HEK293 (cell line): ENCODE data around the gene CEP112.

Experiments
- KLF9 ChIP-seq: fragments of 450-650 bp; formaldehyde crosslinking; IDR thresholded peaks from 2 replicates; pipeline ENCODE4 v1.5.1; 2016; ENCODE audit warnings: missing biosample characterization, missing genetic modification characterization, low read depth
- PBX3 ChIP-seq: sonication (generic); formaldehyde crosslinking; IDR thresholded peaks from 2 replicates; pipeline ENCODE4 v1.8.1; 2022; ENCODE audit warnings: mild to moderate bottlenecking, moderate library complexity, missing genetic modification reagents
- YY1 ChIP-seq: fragments of 450-650 bp; formaldehyde crosslinking; IDR thresholded peaks from 2 replicates; pipeline ENCODE4 v1.5.1; 2018; ENCODE audit warnings: missing biosample characterization, missing genetic modification characterization
- ZBTB21 ChIP-seq: fragments of 450-650 bp; formaldehyde crosslinking; IDR thresholded peaks from 2 replicates; pipeline ENCODE4 v1.5.1; 2017; ENCODE audit warnings: missing biosample characterization, missing genetic modification characterization
- ZBTB7A ChIP-seq: fragments of 450-650 bp; formaldehyde crosslinking; IDR thresholded peaks from 2 replicates; pipeline ENCODE4 v1.5.1; 2016; ENCODE audit warnings: low read depth, missing biosample characterization, missing genetic modification characterization
- ZFP37 ChIP-seq: fragments of 450-650 bp; formaldehyde crosslinking; IDR thresholded peaks from 2 replicates; pipeline ENCODE4 v1.5.1; 2016; ENCODE audit warnings: missing biosample characterization, missing genetic modification characterization
- ZNF174 ChIP-seq: fragments of 450-650 bp; formaldehyde crosslinking; IDR thresholded peaks from 2 replicates; pipeline ENCODE4 v1.5.0; 2017; ENCODE audit warnings: missing biosample characterization, mild to moderate bottlenecking, missing genetic modification characterization
- TF ChIP-seq, protein P1 (sequence below): fragments of 450-650 bp; formaldehyde crosslinking; IDR thresholded peaks from 2 replicates; pipeline ENCODE4 v1.5.1; 2016; ENCODE audit warnings: missing biosample characterization, missing genetic modification characterization
- TF ChIP-seq, protein P2 (sequence below): fragments of 450-650 bp; formaldehyde crosslinking; IDR thresholded peaks from 2 replicates; pipeline ENCODE4 v1.5.1; 2016; ENCODE audit warnings: missing biosample characterization, missing genetic modification characterization
- TF ChIP-seq, protein P3 (sequence below): fragments of 450-650 bp; formaldehyde crosslinking; IDR thresholded peaks from 2 replicates; pipeline ENCODE4 v1.5.1; 2016; ENCODE audit warnings: missing biosample characterization, missing genetic modification characterization

GRCh38 chr17:65618516-65618915 is 573.4 kb downstream of the CEP112 start:
- TF ChIP-seq ZBTB7A (no peak), PBX3 (no peak), ZNF174 (tag by site-specific recombination) (no peak), ZFP37 (tag by site-specific recombination) (no peak), ZBTB21 (tag by site-specific recombination) (no peak), KLF9 (tag by site-specific recombination) (no peak), YY1 (tag by site-specific recombination) (no peak)
- TF ChIP-seq, protein P1, sequence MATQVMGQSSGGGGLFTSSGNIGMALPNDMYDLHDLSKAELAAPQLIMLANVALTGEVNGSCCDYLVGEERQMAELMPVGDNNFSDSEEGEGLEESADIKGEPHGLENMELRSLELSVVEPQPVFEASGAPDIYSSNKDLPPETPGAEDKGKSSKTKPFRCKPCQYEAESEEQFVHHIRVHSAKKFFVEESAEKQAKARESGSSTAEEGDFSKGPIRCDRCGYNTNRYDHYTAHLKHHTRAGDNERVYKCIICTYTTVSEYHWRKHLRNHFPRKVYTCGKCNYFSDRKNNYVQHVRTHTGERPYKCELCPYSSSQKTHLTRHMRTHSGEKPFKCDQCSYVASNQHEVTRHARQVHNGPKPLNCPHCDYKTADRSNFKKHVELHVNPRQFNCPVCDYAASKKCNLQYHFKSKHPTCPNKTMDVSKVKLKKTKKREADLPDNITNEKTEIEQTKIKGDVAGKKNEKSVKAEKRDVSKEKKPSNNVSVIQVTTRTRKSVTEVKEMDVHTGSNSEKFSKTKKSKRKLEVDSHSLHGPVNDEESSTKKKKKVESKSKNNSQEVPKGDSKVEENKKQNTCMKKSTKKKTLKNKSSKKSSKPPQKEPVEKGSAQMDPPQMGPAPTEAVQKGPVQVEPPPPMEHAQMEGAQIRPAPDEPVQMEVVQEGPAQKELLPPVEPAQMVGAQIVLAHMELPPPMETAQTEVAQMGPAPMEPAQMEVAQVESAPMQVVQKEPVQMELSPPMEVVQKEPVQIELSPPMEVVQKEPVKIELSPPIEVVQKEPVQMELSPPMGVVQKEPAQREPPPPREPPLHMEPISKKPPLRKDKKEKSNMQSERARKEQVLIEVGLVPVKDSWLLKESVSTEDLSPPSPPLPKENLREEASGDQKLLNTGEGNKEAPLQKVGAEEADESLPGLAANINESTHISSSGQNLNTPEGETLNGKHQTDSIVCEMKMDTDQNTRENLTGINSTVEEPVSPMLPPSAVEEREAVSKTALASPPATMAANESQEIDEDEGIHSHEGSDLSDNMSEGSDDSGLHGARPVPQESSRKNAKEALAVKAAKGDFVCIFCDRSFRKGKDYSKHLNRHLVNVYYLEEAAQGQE (tag by site-specific recombination), result no peak
- TF ChIP-seq, protein P2, sequence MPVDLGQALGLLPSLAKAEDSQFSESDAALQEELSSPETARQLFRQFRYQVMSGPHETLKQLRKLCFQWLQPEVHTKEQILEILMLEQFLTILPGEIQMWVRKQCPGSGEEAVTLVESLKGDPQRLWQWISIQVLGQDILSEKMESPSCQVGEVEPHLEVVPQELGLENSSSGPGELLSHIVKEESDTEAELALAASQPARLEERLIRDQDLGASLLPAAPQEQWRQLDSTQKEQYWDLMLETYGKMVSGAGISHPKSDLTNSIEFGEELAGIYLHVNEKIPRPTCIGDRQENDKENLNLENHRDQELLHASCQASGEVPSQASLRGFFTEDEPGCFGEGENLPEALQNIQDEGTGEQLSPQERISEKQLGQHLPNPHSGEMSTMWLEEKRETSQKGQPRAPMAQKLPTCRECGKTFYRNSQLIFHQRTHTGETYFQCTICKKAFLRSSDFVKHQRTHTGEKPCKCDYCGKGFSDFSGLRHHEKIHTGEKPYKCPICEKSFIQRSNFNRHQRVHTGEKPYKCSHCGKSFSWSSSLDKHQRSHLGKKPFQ (tag by site-specific recombination), result no peak
- TF ChIP-seq, protein P3, sequence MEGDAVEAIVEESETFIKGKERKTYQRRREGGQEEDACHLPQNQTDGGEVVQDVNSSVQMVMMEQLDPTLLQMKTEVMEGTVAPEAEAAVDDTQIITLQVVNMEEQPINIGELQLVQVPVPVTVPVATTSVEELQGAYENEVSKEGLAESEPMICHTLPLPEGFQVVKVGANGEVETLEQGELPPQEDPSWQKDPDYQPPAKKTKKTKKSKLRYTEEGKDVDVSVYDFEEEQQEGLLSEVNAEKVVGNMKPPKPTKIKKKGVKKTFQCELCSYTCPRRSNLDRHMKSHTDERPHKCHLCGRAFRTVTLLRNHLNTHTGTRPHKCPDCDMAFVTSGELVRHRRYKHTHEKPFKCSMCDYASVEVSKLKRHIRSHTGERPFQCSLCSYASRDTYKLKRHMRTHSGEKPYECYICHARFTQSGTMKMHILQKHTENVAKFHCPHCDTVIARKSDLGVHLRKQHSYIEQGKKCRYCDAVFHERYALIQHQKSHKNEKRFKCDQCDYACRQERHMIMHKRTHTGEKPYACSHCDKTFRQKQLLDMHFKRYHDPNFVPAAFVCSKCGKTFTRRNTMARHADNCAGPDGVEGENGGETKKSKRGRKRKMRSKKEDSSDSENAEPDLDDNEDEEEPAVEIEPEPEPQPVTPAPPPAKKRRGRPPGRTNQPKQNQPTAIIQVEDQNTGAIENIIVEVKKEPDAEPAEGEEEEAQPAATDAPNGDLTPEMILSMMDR (tag by site-specific recombination), result no peak
